GM12878 (cell line): ENCODE measurements around the gene RPL19. TPM values are rescaled to one million over a fixed set of nuclear protein-coding genes. Genes with fewer than 3 reads are reported as not detected.

Experiments used
- BACH1 ChIP-seq: fragments of 450-650 bp; IDR thresholded peaks from 2 replicates; pipeline ENCODE4 v1.6.1; 2017; ENCODE audit warnings: mild to moderate bottlenecking, borderline replicate concordance
- BRCA1 ChIP-seq: IDR thresholded peaks from 2 replicates; pipeline ENCODE4 v1.6.1; 2011; ENCODE audit warnings: low read depth, low read length, improper control_type of control experiment
- IKZF1 ChIP-seq: fragments of 450-650 bp; conservative IDR thresholded peaks from 2 replicates; pipeline ENCODE4 v1.6.1; 2017; ENCODE audit warnings: antibody characterized with exemption, mild to moderate bottlenecking
- MYC ChIP-seq: IDR thresholded peaks from 2 replicates; pipeline ENCODE4 v1.6.1; 2011; ENCODE audit warnings: mild to moderate bottlenecking, low read length, moderate library complexity, inconsistent platforms; ENCODE audit not compliant: insufficient read depth, insufficient replicate concordance, insufficient read length, severe bottlenecking
- NR2C2 ChIP-seq: IDR thresholded peaks from 2 replicates; pipeline ENCODE4 v1.6.1; 2011; ENCODE audit warnings: borderline replicate concordance, low read depth; ENCODE audit not compliant: control insufficient read depth, insufficient read length
- PBX3 ChIP-seq: IDR thresholded peaks from 2 replicates; pipeline ENCODE4 v1.6.1; 2011; ENCODE audit warnings: mild to moderate bottlenecking, low read depth, low read length, moderate library complexity; ENCODE audit not compliant: insufficient replicate concordance
- TARDBP ChIP-seq: IDR thresholded peaks from 2 replicates; pipeline ENCODE4 v1.6.1; 2016; ENCODE audit warnings: borderline replicate concordance
- polyA plus RNA-seq, 11 experiments: library from polyadenylated mRNA; depleted of rRNA in 4 of 11; unstranded in 6 of 11; stranded (reverse) in 5 of 11; fragments of >200 nt; fragmentation: Nextera tagmentation in 4 of 11; fragmentation: Illumina TruSeq in 1 of 11; extraction: Ambion mirVana in 4 of 11; extraction: Trizol in 1 of 11; gene quantifications; 1 replicate in 1 of 11; 2 replicates in 10 of 11; pipeline versions ENCODE4 v1.2.1 to v1.2.3, GENCODE V29; 2011 to 2016; ENCODE audit warnings: inconsistent platforms in 2 of 11, missing spikeins in 2 of 11, low read depth in 1 of 11
- total RNA-seq, 4 experiments: library from RNA; depleted of rRNA in 3 of 4; stranded (reverse); fragments of >200 nt in 3 of 4; fragmentation: Illumina TruSeq in 1 of 4; extraction: Trizol in 1 of 4; gene quantifications; 2 replicates each; pipeline versions ENCODE4 v1.2.1 to v1.2.3, GENCODE V29; 2013 to 2021
- TF ChIP-seq, protein P1 (sequence below), 3 experiments: IDR thresholded peaks in 2 of 3; conservative IDR thresholded peaks in 1 of 3; 2 replicates each; pipeline ENCODE4 v1.5.1; 2011; ENCODE audit warnings: low read depth in 3 of 3, low read length in 3 of 3, mild to moderate bottlenecking in 3 of 3, control low read depth in 2 of 3, moderate library complexity in 2 of 3, inconsistent platforms in 1 of 3, mixed read lengths in 1 of 3; ENCODE audit not compliant: control insufficient read depth in 2 of 3, insufficient read depth in 1 of 3; ENCODE audit errors: extremely low read depth in 1 of 3

Gene RPL19
- total and polyA plus RNA-seq, 10 of the 15 experiments (the other 5 are each of a cell fraction or from before 2014, with no cell fraction given): 1,862 to 5,536 (median 3,836) TPM

DNA sequence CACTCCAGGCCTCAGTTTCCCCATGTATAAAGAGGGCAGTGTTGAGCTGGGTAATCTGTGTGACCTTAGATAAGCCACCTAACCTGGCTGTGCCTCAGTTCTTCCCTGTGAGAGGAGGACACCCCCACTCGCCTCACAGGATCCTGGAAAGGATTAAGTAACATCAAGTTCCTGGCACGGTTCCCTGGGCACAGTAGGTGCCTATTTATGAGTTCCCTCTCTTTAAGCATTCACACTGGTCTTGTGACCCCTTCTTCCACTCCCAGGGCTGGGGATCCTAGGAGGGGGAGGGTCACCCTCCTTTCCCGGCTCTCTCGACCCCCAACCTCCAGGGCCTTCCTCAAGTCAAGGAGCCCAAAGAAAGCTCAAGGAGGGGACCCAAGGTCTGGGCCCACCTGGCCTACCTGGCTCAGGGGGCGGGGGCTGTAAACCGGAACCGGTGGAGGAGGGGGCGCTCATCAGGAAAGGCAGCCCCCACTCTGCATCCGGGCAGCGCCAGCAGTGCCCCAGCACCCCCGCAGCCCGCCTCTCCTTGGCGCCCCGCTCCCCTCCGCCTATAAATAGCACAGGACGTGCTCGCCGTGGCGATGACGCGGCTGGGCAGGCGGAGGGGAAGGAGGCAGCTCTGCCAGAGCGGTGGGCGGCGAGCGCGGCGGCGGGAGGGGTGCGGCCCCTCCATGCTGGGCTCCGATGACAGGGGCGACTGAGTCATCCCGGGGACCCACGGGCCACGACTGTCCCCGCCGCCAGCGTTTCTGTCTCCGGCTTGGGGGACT lies 9.4 kb downstream of the RPL19 start (continued):
- no peak for TF ChIP-seq PBX3
- no peak for TF ChIP-seq MYC
- TF ChIP-seq, protein P1, sequence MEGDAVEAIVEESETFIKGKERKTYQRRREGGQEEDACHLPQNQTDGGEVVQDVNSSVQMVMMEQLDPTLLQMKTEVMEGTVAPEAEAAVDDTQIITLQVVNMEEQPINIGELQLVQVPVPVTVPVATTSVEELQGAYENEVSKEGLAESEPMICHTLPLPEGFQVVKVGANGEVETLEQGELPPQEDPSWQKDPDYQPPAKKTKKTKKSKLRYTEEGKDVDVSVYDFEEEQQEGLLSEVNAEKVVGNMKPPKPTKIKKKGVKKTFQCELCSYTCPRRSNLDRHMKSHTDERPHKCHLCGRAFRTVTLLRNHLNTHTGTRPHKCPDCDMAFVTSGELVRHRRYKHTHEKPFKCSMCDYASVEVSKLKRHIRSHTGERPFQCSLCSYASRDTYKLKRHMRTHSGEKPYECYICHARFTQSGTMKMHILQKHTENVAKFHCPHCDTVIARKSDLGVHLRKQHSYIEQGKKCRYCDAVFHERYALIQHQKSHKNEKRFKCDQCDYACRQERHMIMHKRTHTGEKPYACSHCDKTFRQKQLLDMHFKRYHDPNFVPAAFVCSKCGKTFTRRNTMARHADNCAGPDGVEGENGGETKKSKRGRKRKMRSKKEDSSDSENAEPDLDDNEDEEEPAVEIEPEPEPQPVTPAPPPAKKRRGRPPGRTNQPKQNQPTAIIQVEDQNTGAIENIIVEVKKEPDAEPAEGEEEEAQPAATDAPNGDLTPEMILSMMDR (IDR thresholded peaks at IDR 0.05 in 2 of 3, conservative IDR thresholded peaks at IDR 0.05 in 1 of 3; ENCODE audit: control insufficient read depth in 2 of 3, extremely low read depth in 1 of 3, insufficient read depth in 1 of 3, low read depth in 3 of 3, low read length in 3 of 3): no peak
- no peak for TF ChIP-seq BRCA1
- no peak for TF ChIP-seq TARDBP
- no peak for TF ChIP-seq NR2C2
- peak; percentile 44; the same call in 1 of the 2 replicates for TF ChIP-seq BACH1
- TF ChIP-seq IKZF1: peak; percentile 58
- TF ChIP-seq, all 136 proteins: peak for 9
